Transverse colon (tissue), 4 donors: Measurements from ENCODE around the gene KSR1. TPM values are rescaled to one million over a fixed set of nuclear protein-coding genes. Genes with fewer than 3 reads are reported as not detected.

Experiments used
- DNase-seq: peaks from one replicate; pipeline ENCODE4 v3.0.0-alpha.2; 2019
- H3K27ac ChIP-seq, 4 donors: fragments of 200-600 bp; sonication (generic); 2 replicates each; pipeline ENCODE4 v1.5.1; 2016 to 2018; ENCODE audit warnings: inconsistent platforms in 4 of 4
- H3K27me3 ChIP-seq: fragments of 200-600 bp; sonication (generic); 2 replicates; pipeline ENCODE4 v1.5.1; 2017; ENCODE audit warnings: inconsistent platforms
- H3K36me3 ChIP-seq, 4 donors: fragments of 200-600 bp; sonication (generic); 2 replicates each; pipeline ENCODE4 v1.5.1; 2017 to 2019; ENCODE audit warnings: inconsistent platforms in 4 of 4
- H3K4me1 ChIP-seq, 4 donors: fragments of 200-600 bp; sonication (generic); 2 replicates each; pipeline ENCODE4 v1.5.1; 2017 to 2020; ENCODE audit warnings: inconsistent platforms in 4 of 4
- H3K4me3 ChIP-seq, 4 donors: fragments of 200-600 bp; sonication (generic); 1 replicate in 1 of 4; 2 replicates in 3 of 4; pipeline versions ENCODE4 v1.5.1 to v1.6.1; 2017 to 2019; ENCODE audit warnings: inconsistent platforms in 4 of 4
- H3K9me3 ChIP-seq, 2 donors: fragments of 200-600 bp; sonication (generic); 2 replicates each; pipeline ENCODE4 v1.5.1; 2017 to 2019; ENCODE audit warnings: inconsistent platforms in 2 of 2
- EP300 ChIP-seq: sonication (generic); formaldehyde crosslinking; IDR thresholded peaks from one replicate; pipeline ENCODE4 v1.6.1; 2017; ENCODE audit warnings: antibody characterized with exemption, low read depth
- POLR2A ChIP-seq: fragments of 450-650 bp; IDR thresholded peaks from one replicate; pipeline ENCODE4 v1.6.1; 2016; ENCODE audit warnings: antibody characterized with exemption, mild to moderate bottlenecking, moderate library complexity
- POLR2AphosphoS5 ChIP-seq, 3 donors: sonication (generic); formaldehyde crosslinking; IDR thresholded peaks; one replicate each; pipeline ENCODE4 v1.6.1; 2016; ENCODE audit warnings: antibody characterized with exemption in 3 of 3
- WGBS, 2 donors: methylation state at CpG; one replicate each; pipeline ENCODE4 v1.1.5; 2018; ENCODE audit warnings: low coverage in 1 of 2; 5-methylcytosine and 5-hydroxymethylcytosine counted together
- in situ Hi-C, 4 donors: fragments of 200-750 bp; cut with MboI; loops; one replicate each; pipeline versions ENCODE4 v1.15.0 to v1.15.1; 2017; ENCODE audit warnings: low sequenced_read_pairs in 3 of 4, low pct_ligation_motif_present in 1 of 4, low pct_unique_long_range_greater_than_20kb in 1 of 4
- intact Hi-C: fragments of 100-400 bp; cut with DNase I; formaldehyde crosslinking; loops from one replicate; pipeline ENCODE4 v1.15.1; 2023; ENCODE audit warnings: low total_unique reads
- total RNA-seq, 4 donors: library from RNA; depleted of rRNA; stranded (reverse); fragments of >200 nt; gene quantifications; one replicate each; pipeline ENCODE4 v1.1.0, GENCODE V29; 2016
- TF ChIP-seq, protein P1 (sequence below), 5 experiments: fragments of 200-600 bp in 3 of 5; fragments of 450-650 bp in 2 of 5; sonication (generic) in 3 of 5; IDR thresholded peaks; 1 replicate in 2 of 5; 2 replicates in 3 of 5; pipeline ENCODE4 v1.5.1; 2016 to 2017; ENCODE audit warnings: antibody characterized with exemption in 5 of 5, inconsistent platforms in 3 of 5, mild to moderate bottlenecking in 2 of 5, moderate library complexity in 1 of 5

The KSR1 gene
- total RNA-seq, 4 donors from 2014 or later: 8.2 to 55.7 (median 30.9) TPM

DNA sequence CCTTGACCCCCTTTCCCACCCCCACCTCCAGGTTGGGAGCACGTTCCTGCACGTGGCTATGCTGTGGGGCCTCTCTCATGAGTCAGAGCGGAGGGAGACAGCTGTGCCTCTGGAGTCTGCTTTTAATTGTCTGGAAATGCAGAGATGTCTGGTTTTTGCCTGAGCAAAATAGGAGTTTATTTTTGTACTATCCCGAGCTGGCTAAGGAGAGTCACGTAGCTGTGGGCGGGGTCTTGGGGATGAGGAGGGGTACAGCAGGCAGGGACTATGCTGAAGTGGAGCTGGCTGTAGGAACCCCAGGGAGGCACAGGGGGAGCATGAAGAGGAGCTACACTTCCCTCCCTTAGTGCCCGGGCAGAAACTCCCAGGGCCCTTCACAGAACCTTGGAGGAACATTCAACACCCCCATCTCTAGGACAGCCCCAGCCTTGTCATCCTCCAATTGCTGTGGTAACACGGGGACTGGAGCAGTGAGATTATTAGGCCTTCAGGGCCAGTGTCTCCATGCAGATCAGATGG lies 130.0 kb downstream of the KSR1 start:
- Histone ChIP-seq H3K27me3 (no peaks in the 10 kb centered on the region), H3K9me3 (no peaks in the 10 kb centered on the region), H3K27ac (no peak overlapping the region), H3K36me3 (no peaks in the 10 kb centered on the region), H3K4me3 (no peak overlapping the region), H3K4me1 (no peaks in the 10 kb centered on the region)
- TF ChIP-seq EP300: no peak
- TF ChIP-seq POLR2AphosphoS5 (IDR thresholded peaks at IDR 0.05): no peak
- TF ChIP-seq POLR2A: no peak
- TF ChIP-seq, protein P1, sequence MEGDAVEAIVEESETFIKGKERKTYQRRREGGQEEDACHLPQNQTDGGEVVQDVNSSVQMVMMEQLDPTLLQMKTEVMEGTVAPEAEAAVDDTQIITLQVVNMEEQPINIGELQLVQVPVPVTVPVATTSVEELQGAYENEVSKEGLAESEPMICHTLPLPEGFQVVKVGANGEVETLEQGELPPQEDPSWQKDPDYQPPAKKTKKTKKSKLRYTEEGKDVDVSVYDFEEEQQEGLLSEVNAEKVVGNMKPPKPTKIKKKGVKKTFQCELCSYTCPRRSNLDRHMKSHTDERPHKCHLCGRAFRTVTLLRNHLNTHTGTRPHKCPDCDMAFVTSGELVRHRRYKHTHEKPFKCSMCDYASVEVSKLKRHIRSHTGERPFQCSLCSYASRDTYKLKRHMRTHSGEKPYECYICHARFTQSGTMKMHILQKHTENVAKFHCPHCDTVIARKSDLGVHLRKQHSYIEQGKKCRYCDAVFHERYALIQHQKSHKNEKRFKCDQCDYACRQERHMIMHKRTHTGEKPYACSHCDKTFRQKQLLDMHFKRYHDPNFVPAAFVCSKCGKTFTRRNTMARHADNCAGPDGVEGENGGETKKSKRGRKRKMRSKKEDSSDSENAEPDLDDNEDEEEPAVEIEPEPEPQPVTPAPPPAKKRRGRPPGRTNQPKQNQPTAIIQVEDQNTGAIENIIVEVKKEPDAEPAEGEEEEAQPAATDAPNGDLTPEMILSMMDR (IDR thresholded peaks at IDR 0.05): no peak
- no peak for DNase-seq
- intact Hi-C loops (no loop called here), in situ Hi-C loops (loop anchor here in 3 of 4 donors (10.0 to 25.0 kb wide), 3 partner anchors 99 to 221 kb away; partner anchors contain the start of gene KSR1 (in 1 of the 3))
- WGBS, 2 donors: 79 to 89% methylated on average over 6 to 8 of the region's 8 CpGs

DNA sequence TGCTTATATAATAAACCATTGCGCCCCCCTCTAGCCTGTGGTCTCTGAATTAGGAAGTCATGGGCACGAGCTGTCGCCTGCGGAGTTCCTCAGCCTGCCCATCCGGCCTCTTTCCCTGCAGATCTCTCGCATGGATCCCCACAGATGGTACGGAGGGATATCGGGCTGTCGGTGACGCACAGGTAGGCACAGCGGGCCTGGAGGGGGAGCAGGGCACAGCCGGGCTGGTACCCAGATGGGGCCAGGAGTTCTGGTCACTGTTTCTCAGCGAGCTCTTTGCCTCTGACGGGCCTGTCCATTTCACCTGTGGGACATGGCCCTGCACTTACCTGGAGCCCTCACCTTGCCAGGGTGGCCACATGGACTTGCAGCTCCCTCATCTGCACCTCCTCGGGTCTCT lies 132.1 kb downstream of the KSR1 start:
- WGBS, 2 donors: 95% methylated on average over 15 of the region's 15 CpGs; no CpG with 5 or more reads in 1 of the 2 donors
- no peaks in the 10 kb centered on the region for H3K4me1 ChIP-seq
- H3K4me3 ChIP-seq: no peak overlapping the region
- intact Hi-C loops: no loop called here
- H3K27me3 ChIP-seq: no peaks in the 10 kb centered on the region
- in situ Hi-C loops: loop anchor here in 3 of 4 donors (10.0 to 25.0 kb wide), 3 partner anchors 101 to 224 kb away; partner anchors contain the start of gene KSR1 (in 1 of the 3)
- DNase-seq: no peak
- no peak overlapping the region for H3K27ac ChIP-seq
- H3K36me3 ChIP-seq: no peaks in the 10 kb centered on the region
- H3K9me3 ChIP-seq: no peaks in the 10 kb centered on the region
- no peak for TF ChIP-seq EP300
- TF ChIP-seq POLR2AphosphoS5 (IDR thresholded peaks at IDR 0.05): no peak
- TF ChIP-seq POLR2A: no peak
- TF ChIP-seq, protein P1 (IDR thresholded peaks at IDR 0.05): no peak

DNA sequence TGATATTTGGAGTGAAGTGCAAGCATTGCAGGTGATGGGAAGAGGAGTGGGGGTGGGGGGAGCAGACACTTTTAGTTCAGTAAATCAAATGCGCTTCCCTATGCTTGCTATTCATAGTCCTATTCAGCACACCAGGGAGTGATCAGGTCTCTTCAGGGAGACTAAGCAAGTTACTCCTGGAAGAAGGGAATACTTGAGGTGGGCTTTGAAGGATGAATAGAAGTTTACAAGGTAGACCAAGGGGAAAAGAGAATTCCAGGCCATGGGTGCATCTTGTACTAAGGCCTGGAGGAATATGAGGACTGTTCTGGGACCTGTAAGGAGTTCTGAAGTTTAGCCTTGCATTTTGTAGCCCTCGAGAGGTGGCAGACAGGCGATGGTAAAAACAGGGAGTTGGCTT lies 134.6 kb downstream of the KSR1 start:
- Histone ChIP-seq H3K9me3 (no peaks in the 10 kb centered on the region), H3K4me3 (no peak overlapping the region), H3K36me3 (no peaks in the 10 kb centered on the region), H3K4me1 (no peaks in the 10 kb centered on the region), H3K27me3 (no peaks in the 10 kb centered on the region), H3K27ac (no peak overlapping the region)
- no peak for TF ChIP-seq POLR2A
- no peak for TF ChIP-seq POLR2AphosphoS5 (IDR thresholded peaks at IDR 0.05)
- TF ChIP-seq EP300: no peak
- TF ChIP-seq, protein P1 (IDR thresholded peaks at IDR 0.05): no peak
- intact Hi-C loops: no loop called here
- no peak for DNase-seq
- in situ Hi-C loops: loop anchor here in 3 of 4 donors (10.0 to 25.0 kb wide), 6 partner anchors 96 to 356 kb away; partner anchors contain the start of gene KSR1 (in 1 of the 3)
- 97 to 100% methylated on average over 1 to 3 of the region's 3 CpGs for WGBS, 2 donors

DNA sequence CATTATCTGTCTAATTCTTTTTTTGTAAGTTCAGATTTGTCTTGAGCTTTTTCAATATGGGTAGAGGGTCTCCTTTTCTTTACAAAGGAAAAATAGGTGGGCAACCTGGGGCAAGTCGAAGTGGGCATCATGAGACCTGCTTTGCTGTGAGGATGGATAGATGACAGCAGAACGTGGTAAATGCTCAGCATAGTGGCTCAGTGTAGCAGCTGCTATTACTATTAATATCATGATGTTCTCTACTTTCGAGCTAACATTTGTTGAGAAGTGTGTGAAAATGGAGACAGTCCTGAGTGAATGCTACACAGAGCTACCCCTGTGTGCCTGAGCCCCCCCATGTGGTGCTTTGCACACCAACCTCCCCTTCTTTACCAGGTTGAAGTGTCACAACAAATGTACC lies 135.7 kb downstream of the KSR1 start:
- no peaks in the 10 kb centered on the region for H3K36me3 ChIP-seq
- H3K27ac ChIP-seq: no peak overlapping the region
- no peaks in the 10 kb centered on the region for H3K9me3 ChIP-seq
- TF ChIP-seq, protein P1 (IDR thresholded peaks at IDR 0.05): no peak
- TF ChIP-seq POLR2AphosphoS5 (IDR thresholded peaks at IDR 0.05) (no peak), EP300 (no peak), POLR2A (no peak)
- in situ Hi-C loops (loop anchor here in 3 of 4 donors (10.0 to 25.0 kb wide), 6 partner anchors 97 to 357 kb away; partner anchors contain the start of gene KSR1 (in 1 of the 3)), intact Hi-C loops (no loop called here)
- H3K4me3 ChIP-seq: no peak overlapping the region
- H3K4me1 ChIP-seq: no peaks in the 10 kb centered on the region
- 90 to 92% methylated on average over 3 of the region's 3 CpGs for WGBS, 2 donors
- H3K27me3 ChIP-seq: no peaks in the 10 kb centered on the region
- DNase-seq: no peak
